ENCODE data around the gene INTS1. TPM values are rescaled to one million over a fixed set of nuclear protein-coding genes. Genes with fewer than 3 reads are reported as not detected.

Gene INTS1
- polyA plus RNA-seq, 1 donor, result 55.4 TPM

- DNase-seq, result no peak
These were observed 11.1 kb downstream of the INTS1 start for GRCh38 chr7:1493129-1493528.

GRCh38 chr7:1492640-1493039 lies 11.5 kb downstream of the INTS1 start:
- no peak for DNase-seq

GRCh38 chr7:1492221-1492620 lies 12.0 kb downstream of the INTS1 start:
- DNase-seq, result no peak

GRCh38 chr7:1490837-1491236 lies 13.4 kb downstream of the INTS1 start:
- DNase-seq, result no peak

DNA sequence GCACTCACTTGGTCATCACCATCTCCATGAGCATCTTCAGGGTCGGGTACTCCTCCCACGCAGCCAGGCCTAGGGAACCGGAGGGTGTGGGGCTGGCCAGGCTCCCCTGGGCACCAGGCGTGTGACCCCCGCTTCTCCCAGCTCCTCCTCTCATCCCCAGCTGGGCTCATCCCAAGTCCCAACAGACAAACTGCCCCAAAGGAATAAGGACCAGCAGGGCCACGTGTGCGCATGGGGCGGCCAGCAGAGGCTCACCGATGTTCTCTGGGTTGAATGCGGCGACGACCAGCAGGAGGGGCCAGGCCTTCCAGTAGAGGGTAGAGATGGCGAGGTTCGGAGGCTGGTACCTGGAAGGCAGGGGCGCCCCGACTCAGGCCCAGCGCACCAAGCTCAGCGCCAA lies 14.9 kb downstream of the INTS1 start:
- DNase-seq, result no peak

- no peak for DNase-seq
These were observed 16.2 kb downstream of the INTS1 start for GRCh38 chr7:1488016-1488415.

- no peak for DNase-seq
These were observed 16.7 kb downstream of the INTS1 start for GRCh38 chr7:1487466-1487865.

DNA sequence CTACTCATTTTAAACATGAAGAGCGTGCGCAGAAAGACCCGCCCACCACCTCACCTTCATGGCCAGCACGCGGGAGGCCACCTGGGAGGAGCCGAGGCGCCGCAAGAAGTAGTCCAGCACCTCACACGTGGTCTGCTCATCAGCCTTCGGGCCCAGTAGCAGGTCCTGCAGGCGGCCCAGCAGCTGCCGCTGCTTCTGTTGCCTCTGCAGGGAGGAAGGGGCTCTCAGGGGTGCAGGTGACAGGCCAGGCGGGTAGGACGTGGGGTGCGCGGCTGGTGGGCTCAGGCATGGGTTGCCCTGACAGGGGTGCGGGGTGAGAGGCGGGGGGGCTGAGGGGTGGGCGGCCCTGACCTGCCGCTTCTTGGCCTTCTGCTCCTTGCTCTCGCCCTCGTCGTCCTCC lies 17.6 kb downstream of the INTS1 start:
- DNase-seq, result no peak

- no peak for DNase-seq
These were observed 19.0 kb downstream of the INTS1 start for GRCh38 chr7:1485156-1485555.

DNA sequence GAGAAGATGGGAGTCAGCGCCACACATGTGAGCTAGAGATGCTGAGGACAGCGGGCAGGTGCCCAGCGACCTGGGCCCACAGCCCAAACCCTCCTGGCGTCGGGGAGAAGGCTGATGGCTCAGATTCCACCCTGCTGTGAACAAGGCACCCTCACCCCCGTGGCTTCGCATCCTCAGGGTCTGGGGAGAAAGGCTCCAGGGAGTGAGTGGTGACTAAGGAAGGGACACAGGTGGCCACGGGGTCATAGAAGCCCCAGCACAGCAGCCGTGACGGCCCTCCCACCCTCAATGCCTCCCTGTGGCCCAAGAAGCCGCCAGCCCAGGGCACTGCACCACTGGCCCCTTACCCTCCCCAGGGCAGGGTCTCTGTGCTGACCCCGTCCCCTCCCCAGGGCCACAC lies 19.6 kb downstream of the INTS1 start:
- no peak for DNase-seq

GRCh38 chr7:1483536-1484505 lies 20.4 kb downstream of the INTS1 start:
- no peak for DNase-seq

DNA sequence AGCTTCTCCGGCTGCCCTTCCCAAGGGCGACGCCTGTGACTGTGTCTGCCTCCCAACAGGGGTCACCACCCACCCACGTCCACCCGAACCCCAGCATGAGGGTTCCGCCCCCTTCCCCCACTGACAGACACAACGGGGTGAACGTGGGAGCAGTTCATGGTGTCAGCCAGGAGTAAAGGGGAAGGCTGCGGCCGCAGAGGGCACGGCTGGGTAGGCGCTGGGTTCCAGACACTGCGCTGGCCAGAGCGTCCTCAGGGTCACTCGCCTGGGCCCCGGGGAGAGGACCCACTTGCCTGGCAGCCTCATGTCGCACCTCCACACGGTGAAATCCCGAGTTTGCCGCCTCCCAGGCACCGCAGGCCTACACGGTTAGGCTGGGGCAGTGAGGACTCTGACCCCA lies 21.1 kb downstream of the INTS1 start:
- DNase-seq, result no peak

GRCh38 chr7:1481300-1481699 lies 22.9 kb downstream of the INTS1 start:
- DNase-seq, result no peak

DNA sequence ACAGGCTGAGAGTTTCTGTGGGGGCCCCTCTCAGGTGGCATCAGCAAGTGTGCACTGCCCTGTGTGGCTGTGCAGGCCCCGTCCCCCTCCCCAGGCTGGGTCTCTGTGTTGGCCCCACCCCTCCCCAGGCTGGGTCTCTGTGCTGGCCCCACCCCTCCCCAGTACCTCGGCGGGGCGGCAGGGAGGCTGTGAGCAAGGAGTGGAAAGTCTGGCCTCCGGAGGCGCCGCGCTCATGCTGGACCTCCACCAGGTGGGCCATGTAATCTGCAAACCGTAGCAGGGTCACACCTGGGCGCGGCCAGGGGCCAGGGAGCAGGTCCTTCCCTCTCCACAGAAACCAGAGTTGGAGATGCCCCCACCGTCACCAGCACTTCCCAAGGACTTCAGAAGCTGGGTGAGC lies 23.5 kb downstream of the INTS1 start:
- DNase-seq, result no peak

GRCh38 chr7:1479287-1479686 lies 24.9 kb downstream of the INTS1 start:
- DNase-seq, result no peak

GRCh38 chr7:1478480-1478879 lies 25.7 kb downstream of the INTS1 start:
- no peak for DNase-seq

- DNase-seq, result no peak
These were observed 27.3 kb downstream of the INTS1 start for GRCh38 chr7:1476859-1477258.

GRCh38 chr7:1475991-1476390 lies 28.2 kb downstream of the INTS1 start:
- DNase-seq, result no peak

GRCh38 chr7:1475393-1475792 lies 28.8 kb downstream of the INTS1 start:
- DNase-seq, result no peak

GRCh38 chr7:1474736-1475135 lies 29.5 kb downstream of the INTS1 start:
- DNase-seq, result no peak

- peak; percentile 80 for DNase-seq
These were observed 30.2 kb downstream of the INTS1 start for GRCh38 chr7:1473864-1474512.

DNA sequence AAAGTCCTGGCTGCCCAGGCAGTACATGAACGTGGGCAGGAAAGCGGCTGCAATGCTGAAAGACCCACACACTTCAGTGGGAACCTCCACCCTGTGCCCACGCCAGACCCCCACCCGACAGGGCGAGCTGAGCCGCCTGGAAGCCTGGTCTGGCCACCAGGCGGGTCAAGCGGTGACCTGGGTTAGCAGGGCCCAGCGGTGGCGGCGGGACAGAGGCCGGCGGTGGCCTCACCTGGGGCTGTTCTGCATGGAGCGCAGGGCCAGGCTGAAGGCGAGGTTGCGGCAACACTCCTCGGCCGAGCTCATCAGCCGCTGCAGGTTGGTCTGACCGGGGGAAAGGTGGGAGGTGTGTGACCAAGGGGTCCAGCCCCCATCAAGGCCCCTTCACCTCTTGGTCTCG lies 33.3 kb downstream of the INTS1 start:
- DNase-seq, result no peak

- DNase-seq, result no peak
These were observed 35.4 kb downstream of the INTS1 start for GRCh38 chr7:1468643-1469298.

Measured in left kidney (tissue), 2 donors.